HG03159 (cell line): ENCODE data around the gene TNIK.
"Not testable (repeated sequence)": the region's sequence is repeated elsewhere in the genome, so short reads cannot be mapped to it uniquely, and the experiment has no call there.

Experiments used
- ATAC-seq: cut with Tn5 transposase; IDR thresholded peaks from one replicate; pipeline ENCODE4 v1.9.1; 2021; ENCODE audit warnings: mild to moderate bottlenecking, moderate library complexity; ENCODE audit not compliant: unreplicated experiment

Gene TNIK

GRCh38 chr3:171149526-171150116, 310.6 kb downstream of the TNIK start:
- ATAC-seq: no peak

GRCh38 chr3:171145798-171146197, 314.4 kb downstream of the TNIK start:
- no peak for ATAC-seq

- ATAC-seq: no peak
Observed at GRCh38 chr3:171142985-171143384, 317.2 kb downstream of the TNIK start.

- no peak for ATAC-seq
Observed at GRCh38 chr3:171140246-171140645, 320.0 kb downstream of the TNIK start.

- no peak for ATAC-seq
Observed at GRCh38 chr3:171138027-171138426, 322.2 kb downstream of the TNIK start.

GRCh38 chr3:171135549-171135948, 324.7 kb downstream of the TNIK start:
- ATAC-seq: no peak

- no peak for ATAC-seq
Observed at GRCh38 chr3:171133796-171134569, 326.2 kb downstream of the TNIK start.

- ATAC-seq: no peak
Observed at GRCh38 chr3:171133337-171133736, 326.9 kb downstream of the TNIK start.

- ATAC-seq: no peak
Observed at GRCh38 chr3:171132873-171133272, 327.3 kb downstream of the TNIK start.

GRCh38 chr3:171129827-171130226, 330.4 kb downstream of the TNIK start:
- no peak for ATAC-seq

GRCh38 chr3:171127611-171128010, 332.6 kb downstream of the TNIK start:
- no peak for ATAC-seq

GRCh38 chr3:171126478-171127209, 333.6 kb downstream of the TNIK start:
- ATAC-seq: no peak

- ATAC-seq: no peak
Observed at GRCh38 chr3:171125010-171125409, 335.2 kb downstream of the TNIK start.

GRCh38 chr3:171123915-171124314, 336.3 kb downstream of the TNIK start:
- no peak for ATAC-seq

GRCh38 chr3:171122861-171123260, 337.3 kb downstream of the TNIK start:
- no peak for ATAC-seq

- no peak for ATAC-seq
Observed at GRCh38 chr3:171122240-171122639, 338.0 kb downstream of the TNIK start.

GRCh38 chr3:171121801-171122200, 338.4 kb downstream of the TNIK start:
- ATAC-seq: no peak

GRCh38 chr3:171119402-171119801, 340.8 kb downstream of the TNIK start:
- ATAC-seq: not testable (repeated sequence)

- not testable (repeated sequence) for ATAC-seq
Observed at GRCh38 chr3:171118993-171119392, 341.2 kb downstream of the TNIK start.

- ATAC-seq: no peak
Observed at GRCh38 chr3:171116824-171117395, 343.3 kb downstream of the TNIK start.

- ATAC-seq: no peak
Observed at GRCh38 chr3:171116365-171116764, 343.8 kb downstream of the TNIK start.

GRCh38 chr3:171115667-171116066, 344.5 kb downstream of the TNIK start:
- ATAC-seq: no peak
